GM23338 (cell line): ENCODE data around the gene VAV3. TPM values are rescaled to one million over a fixed set of nuclear protein-coding genes. Genes with fewer than 3 reads are reported as not detected.

Source experiments
- ATAC-seq: fragments of 200-7000 bp; cut with Tn5 transposase; 3 replicates; pipeline ENCODE4 v1.9.1; 2020
- DNase-seq: peaks from one replicate; pipeline ENCODE4 v3.0.0-alpha.2; 2015; ENCODE audit warnings: low spot score
- H2AFZ ChIP-seq: fragments of 200-600 bp; sonication (generic); 2 replicates; pipeline ENCODE4 v1.8.0; 2016; ENCODE audit warnings: antibody characterized with exemption, mild to moderate bottlenecking, moderate library complexity
- H3F3A ChIP-seq: fragments of 200-600 bp; sonication (generic); replicated peaks from 2 replicates; pipeline ENCODE4 v1.8.0; 2017; ENCODE audit warnings: antibody characterized with exemption, mixed run types, low read depth
- H3K27ac ChIP-seq: fragments of 200-600 bp; sonication (generic); 2 replicates; pipeline ENCODE4 v1.6.1; 2016; ENCODE audit warnings: low read depth
- H3K27me3 ChIP-seq: fragments of 200-600 bp; sonication (generic); 2 replicates; pipeline ENCODE4 v1.8.0; 2016; ENCODE audit warnings: mild to moderate bottlenecking, mixed run types, moderate library complexity; ENCODE audit not compliant: insufficient read depth
- H3K36me3 ChIP-seq: fragments of 200-600 bp; sonication (generic); 2 replicates; pipeline ENCODE4 v1.8.0; 2016; ENCODE audit warnings: mild to moderate bottlenecking; ENCODE audit not compliant: insufficient read depth
- H3K4me1 ChIP-seq: fragments of 200-600 bp; sonication (generic); 2 replicates; pipeline ENCODE4 v1.8.0; 2016; ENCODE audit warnings: mild to moderate bottlenecking, moderate library complexity; ENCODE audit not compliant: insufficient read depth
- H3K4me2 ChIP-seq: fragments of 200-600 bp; sonication (generic); 2 replicates; pipeline ENCODE4 v1.7.1; 2017; ENCODE audit warnings: mixed run types
- H3K4me3 ChIP-seq: fragments of 200-600 bp; sonication (generic); 2 replicates; pipeline ENCODE4 v1.6.1; 2016; ENCODE audit warnings: mixed run types
- H3K79me2 ChIP-seq: fragments of 200-600 bp; sonication (generic); replicated peaks from 2 replicates; pipeline ENCODE4 v1.8.0; 2017; ENCODE audit warnings: mild to moderate bottlenecking; ENCODE audit not compliant: insufficient read depth
- H3K9me2 ChIP-seq: fragments of 200-600 bp; sonication (generic); 2 replicates; pipeline ENCODE4 v1.8.0; 2017; ENCODE audit not compliant: insufficient read depth
- H4K20me1 ChIP-seq: fragments of 200-600 bp; sonication (generic); replicated peaks from 2 replicates; pipeline ENCODE4 v1.8.0; 2017; ENCODE audit warnings: mild to moderate bottlenecking; ENCODE audit not compliant: insufficient read depth
- H3K27ac Mint-ChIP-seq: 2 replicates; pipeline ENCODE4 v1.8.0; 2020; ENCODE audit warnings: inconsistent platforms, mild to moderate bottlenecking, moderate library complexity, mixed read lengths
- H3K27me3 Mint-ChIP-seq: 3 replicates; pipeline ENCODE4 v1.8.0; 2022; ENCODE audit warnings: low read depth, mild to moderate bottlenecking, moderate library complexity, mixed read lengths, inconsistent platforms; ENCODE audit not compliant: insufficient read depth, poor library complexity
- H3K36me3 Mint-ChIP-seq: 3 replicates; pipeline ENCODE4 v1.8.0; 2021; ENCODE audit warnings: low read depth, mild to moderate bottlenecking, inconsistent platforms, moderate library complexity, mixed read lengths
- H3K4me1 Mint-ChIP-seq: 3 replicates; pipeline ENCODE4 v1.8.0; 2020; ENCODE audit warnings: mild to moderate bottlenecking, inconsistent platforms, mixed read lengths
- H3K4me3 Mint-ChIP-seq: 3 replicates; pipeline ENCODE4 v1.8.0; 2021; ENCODE audit warnings: moderate library complexity, mild to moderate bottlenecking, inconsistent platforms, mixed read lengths
- H3K9me3 Mint-ChIP-seq: 3 replicates; pipeline ENCODE4 v1.8.0; 2020; ENCODE audit warnings: moderate library complexity, mild to moderate bottlenecking, inconsistent platforms, mixed read lengths
- CREB1 ChIP-seq: fragments of 250-450 bp; sonication (Bioruptor Pico); IDR thresholded peaks from 2 replicates; pipeline ENCODE4 v1.5.0; 2020; ENCODE audit warnings: low read depth, mild to moderate bottlenecking, moderate library complexity
- CTCF ChIP-seq, 2 experiments: fragments of 200-600 bp in 1 of 2; sonication (generic) in 1 of 2; conservative IDR thresholded peaks; 2 replicates each; pipeline versions ENCODE4 v1.5.1 to v1.6.1; 2016 to 2017; ENCODE audit warnings: antibody characterized with exemption in 2 of 2, low read depth in 2 of 2, mild to moderate bottlenecking in 2 of 2, moderate library complexity in 1 of 2
- EZH2 ChIP-seq: fragments of 200-600 bp; sonication (generic); IDR thresholded peaks from one replicate; pipeline ENCODE4 v1.8.0; 2017; ENCODE audit warnings: antibody characterized with exemption, mild to moderate bottlenecking, low read depth; ENCODE audit not compliant: unreplicated experiment
- EZH2phosphoT487 ChIP-seq: fragments of 200-600 bp; sonication (generic); IDR thresholded peaks from one replicate; pipeline ENCODE4 v1.8.1; 2018; ENCODE audit warnings: antibody characterized with exemption; ENCODE audit not compliant: unreplicated experiment
- JUNB ChIP-seq: IDR thresholded peaks from one replicate; pipeline ENCODE4 v1.6.1; 2016; ENCODE audit warnings: antibody characterized with exemption; ENCODE audit not compliant: unreplicated experiment
- NANOG ChIP-seq: IDR thresholded peaks from 2 replicates; pipeline ENCODE4 v1.6.1; 2016; ENCODE audit warnings: antibody characterized with exemption, borderline replicate concordance
- POLR2AphosphoS5 ChIP-seq: IDR thresholded peaks from 2 replicates; pipeline ENCODE4 v1.6.1; 2016; ENCODE audit warnings: antibody characterized with exemption, low read depth
- STAT1 ChIP-seq: IDR thresholded peaks from one replicate; pipeline ENCODE4 v1.6.1; 2016; ENCODE audit warnings: antibody characterized with exemption; ENCODE audit not compliant: unreplicated experiment
- ZNF114 ChIP-seq: fragments of 250-450 bp; sonication (Bioruptor Pico); IDR thresholded peaks from 2 replicates; pipeline ENCODE4 v1.5.0; 2020; ENCODE audit warnings: mild to moderate bottlenecking, moderate library complexity
- ZNF331 ChIP-seq: fragments of 250-450 bp; sonication (Bioruptor Pico); IDR thresholded peaks from 2 replicates; pipeline ENCODE4 v1.5.0; 2020; ENCODE audit warnings: low read depth, mild to moderate bottlenecking, moderate library complexity
- polyA plus RNA-seq: library from polyadenylated mRNA; unstranded; fragments of >200 nt; fragmentation: Nextera tagmentation; extraction: Ambion mirVana; gene quantifications from 2 replicates; pipeline ENCODE4 v1.2.1, GENCODE V29; 2016
- total RNA-seq: library from RNA; depleted of rRNA; stranded (reverse); fragments of >200 nt; shearing (Covaris generic); gene quantifications from 2 replicates; pipeline ENCODE4 v1.2.3, GENCODE V29; 2014
- TF ChIP-seq, protein P1 (sequence below): IDR thresholded peaks from 2 replicates; pipeline ENCODE4 v1.6.1; 2016; ENCODE audit warnings: antibody characterized with exemption
- TF ChIP-seq, protein P2 (sequence below): IDR thresholded peaks from one replicate; pipeline ENCODE4 v1.6.1; 2018; ENCODE audit warnings: antibody characterized with exemption; ENCODE audit not compliant: unreplicated experiment
- TF ChIP-seq, protein P3 (sequence below): fragments of 250-450 bp; sonication (Bioruptor Pico); IDR thresholded peaks from 2 replicates; pipeline ENCODE4 v1.5.0; 2020; ENCODE audit warnings: mild to moderate bottlenecking, moderate library complexity

The VAV3 gene
- total and polyA plus RNA-seq, 2 experiments from 2014 or later, result 3.0 to 11.3 TPM

DNA sequence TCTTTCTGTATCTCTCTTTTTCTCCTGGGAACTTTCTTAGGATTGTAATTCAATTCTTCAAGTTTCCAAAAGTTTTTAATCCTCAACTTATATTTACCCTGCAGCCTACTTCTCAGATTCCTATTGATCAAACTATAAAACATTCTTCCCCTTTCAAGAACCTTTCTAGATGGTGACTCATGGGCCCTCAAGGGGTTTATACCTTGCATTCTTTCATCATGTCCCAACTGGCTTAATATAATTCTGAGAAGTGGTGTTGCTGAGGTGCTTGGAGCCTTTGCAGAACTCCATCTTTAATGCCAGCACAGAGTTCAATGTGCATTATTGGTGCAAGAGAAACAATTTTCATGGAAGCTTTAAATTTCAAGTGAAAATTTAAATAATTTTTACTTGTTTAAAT, 273.4 kb downstream of the VAV3 start:
- Histone ChIP-seq H3K4me2 (no peak overlapping the region), H3F3A (no peaks in the 10 kb centered on the region), H3K27me3 (no peaks in the 10 kb centered on the region), H3K79me2 (no peaks in the 10 kb centered on the region), H3K9me2 (no peaks in the 10 kb centered on the region), H3K4me1 (peaks cover 18% of the 10 kb centered on the region; the same call in 1 of the 2 replicates), H4K20me1 (no peaks in the 10 kb centered on the region), H3K27ac (no peak overlapping the region), H3K4me3 (no peak overlapping the region), H3K36me3 (no peaks in the 10 kb centered on the region), H2AFZ (no peak overlapping the region)
- DNase-seq (no peak), ATAC-seq (no peak)
- no peak overlapping the region for H3K4me3 Mint-ChIP-seq
- H3K36me3 Mint-ChIP-seq, result no peaks in the 10 kb centered on the region
- no peaks in the 10 kb centered on the region for H3K27me3 Mint-ChIP-seq
- TF ChIP-seq, protein P1, sequence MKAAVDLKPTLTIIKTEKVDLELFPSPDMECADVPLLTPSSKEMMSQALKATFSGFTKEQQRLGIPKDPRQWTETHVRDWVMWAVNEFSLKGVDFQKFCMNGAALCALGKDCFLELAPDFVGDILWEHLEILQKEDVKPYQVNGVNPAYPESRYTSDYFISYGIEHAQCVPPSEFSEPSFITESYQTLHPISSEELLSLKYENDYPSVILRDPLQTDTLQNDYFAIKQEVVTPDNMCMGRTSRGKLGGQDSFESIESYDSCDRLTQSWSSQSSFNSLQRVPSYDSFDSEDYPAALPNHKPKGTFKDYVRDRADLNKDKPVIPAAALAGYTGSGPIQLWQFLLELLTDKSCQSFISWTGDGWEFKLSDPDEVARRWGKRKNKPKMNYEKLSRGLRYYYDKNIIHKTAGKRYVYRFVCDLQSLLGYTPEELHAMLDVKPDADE, result no peak
- TF ChIP-seq ZNF331 (no peak), EZH2 (no peak), CTCF (conservative IDR thresholded peaks at IDR 0.05; ENCODE audit: low read depth in 2 of 2) (no peak), NANOG (no peak), POLR2AphosphoS5 (no peak), CREB1 (CRISPR knock-in tag) (no peak), ZNF114 (CRISPR knock-in tag) (no peak), EZH2phosphoT487 (no peak), JUNB (no peak), STAT1 (no peak)
- TF ChIP-seq, protein P2, sequence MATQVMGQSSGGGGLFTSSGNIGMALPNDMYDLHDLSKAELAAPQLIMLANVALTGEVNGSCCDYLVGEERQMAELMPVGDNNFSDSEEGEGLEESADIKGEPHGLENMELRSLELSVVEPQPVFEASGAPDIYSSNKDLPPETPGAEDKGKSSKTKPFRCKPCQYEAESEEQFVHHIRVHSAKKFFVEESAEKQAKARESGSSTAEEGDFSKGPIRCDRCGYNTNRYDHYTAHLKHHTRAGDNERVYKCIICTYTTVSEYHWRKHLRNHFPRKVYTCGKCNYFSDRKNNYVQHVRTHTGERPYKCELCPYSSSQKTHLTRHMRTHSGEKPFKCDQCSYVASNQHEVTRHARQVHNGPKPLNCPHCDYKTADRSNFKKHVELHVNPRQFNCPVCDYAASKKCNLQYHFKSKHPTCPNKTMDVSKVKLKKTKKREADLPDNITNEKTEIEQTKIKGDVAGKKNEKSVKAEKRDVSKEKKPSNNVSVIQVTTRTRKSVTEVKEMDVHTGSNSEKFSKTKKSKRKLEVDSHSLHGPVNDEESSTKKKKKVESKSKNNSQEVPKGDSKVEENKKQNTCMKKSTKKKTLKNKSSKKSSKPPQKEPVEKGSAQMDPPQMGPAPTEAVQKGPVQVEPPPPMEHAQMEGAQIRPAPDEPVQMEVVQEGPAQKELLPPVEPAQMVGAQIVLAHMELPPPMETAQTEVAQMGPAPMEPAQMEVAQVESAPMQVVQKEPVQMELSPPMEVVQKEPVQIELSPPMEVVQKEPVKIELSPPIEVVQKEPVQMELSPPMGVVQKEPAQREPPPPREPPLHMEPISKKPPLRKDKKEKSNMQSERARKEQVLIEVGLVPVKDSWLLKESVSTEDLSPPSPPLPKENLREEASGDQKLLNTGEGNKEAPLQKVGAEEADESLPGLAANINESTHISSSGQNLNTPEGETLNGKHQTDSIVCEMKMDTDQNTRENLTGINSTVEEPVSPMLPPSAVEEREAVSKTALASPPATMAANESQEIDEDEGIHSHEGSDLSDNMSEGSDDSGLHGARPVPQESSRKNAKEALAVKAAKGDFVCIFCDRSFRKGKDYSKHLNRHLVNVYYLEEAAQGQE, result no peak
- TF ChIP-seq, protein P3, sequence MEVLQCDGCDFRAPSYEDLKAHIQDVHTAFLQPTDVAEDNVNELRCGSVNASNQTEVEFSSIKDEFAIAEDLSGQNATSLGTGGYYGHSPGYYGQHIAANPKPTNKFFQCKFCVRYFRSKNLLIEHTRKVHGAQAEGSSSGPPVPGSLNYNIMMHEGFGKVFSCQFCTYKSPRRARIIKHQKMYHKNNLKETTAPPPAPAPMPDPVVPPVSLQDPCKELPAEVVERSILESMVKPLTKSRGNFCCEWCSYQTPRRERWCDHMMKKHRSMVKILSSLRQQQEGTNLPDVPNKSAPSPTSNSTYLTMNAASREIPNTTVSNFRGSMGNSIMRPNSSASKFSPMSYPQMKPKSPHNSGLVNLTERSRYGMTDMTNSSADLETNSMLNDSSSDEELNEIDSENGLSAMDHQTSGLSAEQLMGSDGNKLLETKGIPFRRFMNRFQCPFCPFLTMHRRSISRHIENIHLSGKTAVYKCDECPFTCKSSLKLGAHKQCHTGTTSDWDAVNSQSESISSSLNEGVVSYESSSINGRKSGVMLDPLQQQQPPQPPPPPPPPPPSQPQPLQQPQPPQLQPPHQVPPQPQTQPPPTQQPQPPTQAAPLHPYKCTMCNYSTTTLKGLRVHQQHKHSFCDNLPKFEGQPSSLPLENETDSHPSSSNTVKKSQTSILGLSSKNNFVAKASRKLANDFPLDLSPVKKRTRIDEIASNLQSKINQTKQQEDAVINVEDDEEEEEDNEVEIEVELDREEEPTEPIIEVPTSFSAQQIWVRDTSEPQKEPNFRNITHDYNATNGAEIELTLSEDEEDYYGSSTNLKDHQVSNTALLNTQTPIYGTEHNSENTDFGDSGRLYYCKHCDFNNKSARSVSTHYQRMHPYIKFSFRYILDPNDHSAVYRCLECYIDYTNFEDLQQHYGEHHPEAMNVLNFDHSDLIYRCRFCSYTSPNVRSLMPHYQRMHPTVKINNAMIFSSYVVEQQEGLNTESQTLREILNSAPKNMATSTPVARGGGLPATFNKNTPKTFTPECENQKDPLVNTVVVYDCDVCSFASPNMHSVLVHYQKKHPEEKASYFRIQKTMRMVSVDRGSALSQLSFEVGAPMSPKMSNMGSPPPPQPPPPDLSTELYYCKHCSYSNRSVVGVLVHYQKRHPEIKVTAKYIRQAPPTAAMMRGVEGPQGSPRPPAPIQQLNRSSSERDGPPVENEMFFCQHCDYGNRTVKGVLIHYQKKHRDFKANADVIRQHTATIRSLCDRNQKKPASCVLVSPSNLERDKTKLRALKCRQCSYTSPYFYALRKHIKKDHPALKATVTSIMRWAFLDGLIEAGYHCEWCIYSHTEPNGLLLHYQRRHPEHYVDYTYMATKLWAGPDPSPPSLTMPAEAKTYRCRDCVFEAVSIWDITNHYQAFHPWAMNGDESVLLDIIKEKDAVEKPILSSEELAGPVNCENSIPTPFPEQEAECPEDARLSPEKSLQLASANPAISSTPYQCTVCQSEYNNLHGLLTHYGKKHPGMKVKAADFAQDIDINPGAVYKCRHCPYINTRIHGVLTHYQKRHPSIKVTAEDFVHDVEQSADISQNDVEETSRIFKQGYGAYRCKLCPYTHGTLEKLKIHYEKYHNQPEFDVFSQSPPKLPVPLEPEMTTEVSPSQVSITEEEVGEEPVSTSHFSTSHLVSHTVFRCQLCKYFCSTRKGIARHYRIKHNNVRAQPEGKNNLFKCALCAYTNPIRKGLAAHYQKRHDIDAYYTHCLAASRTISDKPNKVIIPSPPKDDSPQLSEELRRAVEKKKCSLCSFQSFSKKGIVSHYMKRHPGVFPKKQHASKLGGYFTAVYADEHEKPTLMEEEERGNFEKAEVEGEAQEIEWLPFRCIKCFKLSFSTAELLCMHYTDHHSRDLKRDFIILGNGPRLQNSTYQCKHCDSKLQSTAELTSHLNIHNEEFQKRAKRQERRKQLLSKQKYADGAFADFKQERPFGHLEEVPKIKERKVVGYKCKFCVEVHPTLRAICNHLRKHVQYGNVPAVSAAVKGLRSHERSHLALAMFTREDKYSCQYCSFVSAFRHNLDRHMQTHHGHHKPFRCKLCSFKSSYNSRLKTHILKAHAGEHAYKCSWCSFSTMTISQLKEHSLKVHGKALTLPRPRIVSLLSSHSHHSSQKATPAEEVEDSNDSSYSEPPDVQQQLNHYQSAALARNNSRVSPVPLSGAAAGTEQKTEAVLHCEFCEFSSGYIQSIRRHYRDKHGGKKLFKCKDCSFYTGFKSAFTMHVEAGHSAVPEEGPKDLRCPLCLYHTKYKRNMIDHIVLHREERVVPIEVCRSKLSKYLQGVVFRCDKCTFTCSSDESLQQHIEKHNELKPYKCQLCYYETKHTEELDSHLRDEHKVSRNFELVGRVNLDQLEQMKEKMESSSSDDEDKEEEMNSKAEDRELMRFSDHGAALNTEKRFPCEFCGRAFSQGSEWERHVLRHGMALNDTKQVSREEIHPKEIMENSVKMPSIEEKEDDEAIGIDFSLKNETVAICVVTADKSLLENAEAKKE (CRISPR knock-in tag), result no peak
- no peaks in the 10 kb centered on the region for H3K9me3 Mint-ChIP-seq
- H3K4me1 Mint-ChIP-seq, result peaks cover 19% of the 10 kb centered on the region
- no peak overlapping the region for H3K27ac Mint-ChIP-seq
